ENCODE results near the gene IL2RG. TPM values are rescaled to one million over a fixed set of nuclear protein-coding genes. Genes with fewer than 3 reads are reported as not detected.

Gene IL2RG
- total and polyA plus RNA-seq, 2 donors (not counting 1 experiment from before 2014, with no cell fraction given) = 297 to 419 TPM

GRCh38 chrX:71131510-71131909 lies 20.1 kb upstream of the IL2RG start:
- Histone ChIP-seq H3K4me3 (ENCODE audit: control extremely low read depth in 1 of 5, extremely low read depth in 1 of 5, insufficient read depth in 1 of 5, low read depth in 2 of 5, low read length in 4 of 5) (no peak overlapping the region), H3K27me3 (replicated peaks in 1 of 4; ENCODE audit: control extremely low read depth in 1 of 4, control insufficient read depth in 3 of 4, insufficient read depth in 4 of 4, low read length in 3 of 4) (no peaks in the 10 kb centered on the region), H3K36me3 (replicated peaks in 1 of 2; ENCODE audit: control extremely low read depth in 1 of 2, control insufficient read depth in 1 of 2, extremely low read depth in 1 of 2, insufficient read depth in 2 of 2, low read length in 1 of 2) (peaks cover 0 to 55% of the 10 kb centered on the region in 2 experiments), H3K9ac (ENCODE audit: low read length) (no peak overlapping the region), H2AFZ (ENCODE audit: insufficient read depth, low read depth, low read length, poor library complexity, severe bottlenecking) (no peak overlapping the region), H3K9me3 (ENCODE audit: control extremely low read depth in 1 of 3, control insufficient read depth in 2 of 3, insufficient read depth in 1 of 3, low read length in 2 of 3) (no peaks in the 10 kb centered on the region), H3K4me2 (replicated peaks; ENCODE audit: low read depth, low read length, poor library complexity, severe bottlenecking) (no peak overlapping the region), H4K20me1 (ENCODE audit: control insufficient read depth, insufficient read depth, low read length, poor library complexity, severe bottlenecking) (no peaks in the 10 kb centered on the region), H3K79me2 (ENCODE audit: control insufficient read depth, insufficient read depth, low read length) (no peaks in the 10 kb centered on the region), H3K27ac (ENCODE audit: low read length in 2 of 2) (no peak overlapping the region), H3K4me1 (ENCODE audit: control insufficient read depth in 2 of 2, insufficient read depth in 2 of 2, low read length in 2 of 2) (peaks cover 0 to 8% of the 10 kb centered on the region in 2 donors)
- ATAC-seq (ENCODE audit: low read depth) (no peak), DNase-seq (no peak)
- POLR2A ChIA-PET = interaction anchor here (1.1 kb wide), 1 partner anchor 13 kb away, joined by 3 read pairs; the partner anchor contains the start of gene MED12
- Mint-ChIP-seq H3K27ac (no peak overlapping the region), H3K27me3 (no peaks in the 10 kb centered on the region), H3K4me3 (no peak overlapping the region), H3K9me3 (ENCODE audit: insufficient read depth) (no peaks in the 10 kb centered on the region), H3K4me1 (peaks cover 9% of the 10 kb centered on the region)
- CTCF ChIA-PET = interaction anchor here (0.8 to 6.4 kb wide), 5 partner anchors 20 to 48 kb away, joined by 3 to 78 read pairs (median 33); partner anchors contain the start of genes FOXO4 and IL2RG
- TF ChIP-seq CTCF (IDR thresholded peaks at IDR 0.05) (no peak), EZH2 (IDR thresholded peaks at IDR 0.05; ENCODE audit: borderline replicate concordance, insufficient read depth, low read depth, low read length, poor library complexity, severe bottlenecking) (no peak)
- WGBS (ENCODE audit: insufficient coverage) = 100% methylated on average over 1 of the region's 4 CpGs
- intact Hi-C loops (cut with micrococcal nuclease) = no loop called here

- TF ChIP-seq EZH2 (IDR thresholded peaks at IDR 0.05; ENCODE audit: borderline replicate concordance, insufficient read depth, low read depth, low read length, poor library complexity, severe bottlenecking) (no peak), CTCF (IDR thresholded peaks at IDR 0.05) (peak; percentile 77)
- H3K4me2 ChIP-seq (replicated peaks; ENCODE audit: low read depth, low read length, poor library complexity, severe bottlenecking) = peak overlapping the region; percentile 1
- H4K20me1 ChIP-seq (ENCODE audit: control insufficient read depth, insufficient read depth, low read length, poor library complexity, severe bottlenecking) = no peaks in the 10 kb centered on the region
- Mint-ChIP-seq H3K4me1 (peaks cover 9% of the 10 kb centered on the region), H3K27ac (peak overlapping the region; percentile 51), H3K27me3 (no peaks in the 10 kb centered on the region), H3K4me3 (no peak overlapping the region), H3K9me3 (ENCODE audit: insufficient read depth) (no peaks in the 10 kb centered on the region)
- H3K9me3 ChIP-seq (ENCODE audit: control extremely low read depth in 1 of 3, control insufficient read depth in 2 of 3, insufficient read depth in 1 of 3, low read length in 2 of 3) = no peaks in the 10 kb centered on the region
- no peak overlapping the region for H3K27ac ChIP-seq (ENCODE audit: low read length in 2 of 2)
- DNase-seq (peak; percentile 79), ATAC-seq (ENCODE audit: low read depth) (peak; percentile 90)
- H3K79me2 ChIP-seq (ENCODE audit: control insufficient read depth, insufficient read depth, low read length) = no peaks in the 10 kb centered on the region
- H3K4me3 ChIP-seq (ENCODE audit: control extremely low read depth in 1 of 5, extremely low read depth in 1 of 5, insufficient read depth in 1 of 5, low read depth in 2 of 5, low read length in 4 of 5) = no peak overlapping the region
- no peaks in the 10 kb centered on the region for H3K27me3 ChIP-seq (replicated peaks in 1 of 4; ENCODE audit: control extremely low read depth in 1 of 4, control insufficient read depth in 3 of 4, insufficient read depth in 4 of 4, low read length in 3 of 4)
- POLR2A ChIA-PET = interaction anchor here (1.0 to 1.1 kb wide), 2 partner anchors 11 to 33 kb away, joined by 3 to 9 read pairs; partner anchors contain the start of genes FOXO4 and MED12
- no peak overlapping the region for H2AFZ ChIP-seq (ENCODE audit: insufficient read depth, low read depth, low read length, poor library complexity, severe bottlenecking)
- WGBS (ENCODE audit: insufficient coverage) = 74% methylated on average over 4 of the region's 18 CpGs
- no peak overlapping the region for H3K9ac ChIP-seq (ENCODE audit: low read length)
- CTCF ChIA-PET = interaction anchor here (0.5 to 6.4 kb wide), 10 partner anchors 11 to 131 kb away, joined by 3 to 78 read pairs (median 5); partner anchors contain the start of genes FOXO4, IL2RG and MED12
- peaks cover 0 to 8% of the 10 kb centered on the region in 2 donors for H3K4me1 ChIP-seq (ENCODE audit: control insufficient read depth in 2 of 2, insufficient read depth in 2 of 2, low read length in 2 of 2)
- intact Hi-C loops (cut with micrococcal nuclease) = loop anchor here (1.0 kb wide), 2 partner anchors 31 to 61 kb away; partner anchors contain the start of gene SNX12
- H3K36me3 ChIP-seq (replicated peaks in 1 of 2; ENCODE audit: control extremely low read depth in 1 of 2, control insufficient read depth in 1 of 2, extremely low read depth in 1 of 2, insufficient read depth in 2 of 2, low read length in 1 of 2) = peaks cover 0 to 53% of the 10 kb centered on the region in 2 experiments
These were observed 17.8 kb upstream of the IL2RG start for GRCh38 chrX:71128915-71129765.

Measured in B cell (primary cell).